HG02678 (cell line): Measurements from ENCODE around the gene CYSRT1.

Experiments used
- ATAC-seq: cut with Tn5 transposase; IDR thresholded peaks from one replicate; pipeline ENCODE4 v1.9.1; 2021; ENCODE audit warnings: mild to moderate bottlenecking, moderate library complexity; ENCODE audit not compliant: unreplicated experiment

CYSRT1 gene

GRCh38 chr9:137189297-137190295 is 35.4 kb upstream of the CYSRT1 start:
- ATAC-seq, result no peak

GRCh38 chr9:137190315-137190856 is 34.6 kb upstream of the CYSRT1 start:
- no peak for ATAC-seq

GRCh38 chr9:137191245-137191644 is 33.7 kb upstream of the CYSRT1 start:
- no peak for ATAC-seq

- no peak for ATAC-seq
Measured at GRCh38 chr9:137191691-137192447, 33.1 kb upstream of the CYSRT1 start.

GRCh38 chr9:137192448-137192780 is 32.6 kb upstream of the CYSRT1 start:
- ATAC-seq, result no peak

GRCh38 chr9:137192859-137193258 is 32.1 kb upstream of the CYSRT1 start:
- ATAC-seq, result no peak

- no peak for ATAC-seq
Measured at GRCh38 chr9:137193771-137194170, 31.2 kb upstream of the CYSRT1 start.

- ATAC-seq, result no peak
Measured at GRCh38 chr9:137194388-137194787, 30.6 kb upstream of the CYSRT1 start.

- no peak for ATAC-seq
Measured at GRCh38 chr9:137194909-137195308, 30.1 kb upstream of the CYSRT1 start.

GRCh38 chr9:137195525-137196220 is 29.3 kb upstream of the CYSRT1 start:
- no peak for ATAC-seq

GRCh38 chr9:137198051-137198901 is 26.7 kb upstream of the CYSRT1 start:
- ATAC-seq, result no peak

- no peak for ATAC-seq
Measured at GRCh38 chr9:137198902-137199283, 26.1 kb upstream of the CYSRT1 start.

GRCh38 chr9:137199411-137200121 is 25.4 kb upstream of the CYSRT1 start:
- no peak for ATAC-seq

- peak; percentile 91 for ATAC-seq
Measured at GRCh38 chr9:137200311-137201204, 24.4 kb upstream of the CYSRT1 start, which contains the start of gene TPRN. Gene TPRN (minus strand): TSS chr9:137200741. CDS start chr9:137200711, 30 bp downstream.

- no peak for ATAC-seq
Measured at GRCh38 chr9:137201205-137201868, 23.6 kb upstream of the CYSRT1 start.

GRCh38 chr9:137202966-137203365 is 22.0 kb upstream of the CYSRT1 start:
- ATAC-seq, result no peak

- ATAC-seq, result no peak
Measured at GRCh38 chr9:137204731-137205125, 20.2 kb upstream of the CYSRT1 start.
